Heart left ventricle (tissue), 16 donors: ENCODE results near the gene HOMER1. TPM values are rescaled to one million over a fixed set of nuclear protein-coding genes. Genes with fewer than 3 reads are reported as not detected.

ENCODE experiments used
- ATAC-seq, 4 donors: fragments of 200-7000 bp; cut with Tn5 transposase; one replicate each; pipeline ENCODE4 v1.9.1; 2020 to 2022; ENCODE audit warnings: moderate library complexity in 4 of 4, mild to moderate bottlenecking in 3 of 4, moderate number of reproducible peaks in 1 of 4
- DNase-seq, 5 donors: peaks; one replicate each; pipeline ENCODE4 v3.0.0-alpha.2; 2020
- H3K27ac ChIP-seq, 12 donors: fragments of 200-600 bp; sonication (generic) in 4 of 12; one replicate each; pipeline versions ENCODE4 v1.5.0 to v1.8.0; 2016 to 2022; ENCODE audit warnings: mild to moderate bottlenecking in 2 of 12
- H3K27me3 ChIP-seq, 9 donors: fragments of 200-600 bp; sonication (generic) in 2 of 9; one replicate each; pipeline versions ENCODE4 v1.5.1 to v1.8.0; 2016 to 2022; ENCODE audit warnings: mild to moderate bottlenecking in 3 of 9
- H3K36me3 ChIP-seq, 9 donors: fragments of 200-600 bp; sonication (generic) in 2 of 9; one replicate each; pipeline versions ENCODE4 v1.5.0 to v1.8.0; 2018 to 2022; ENCODE audit warnings: mild to moderate bottlenecking in 2 of 9
- H3K4me1 ChIP-seq, 12 donors: fragments of 200-600 bp; sonication (generic) in 4 of 12; one replicate each; pipeline versions ENCODE4 v1.5.0 to v1.8.0; 2016 to 2022; ENCODE audit warnings: mild to moderate bottlenecking in 3 of 12
- H3K4me3 ChIP-seq, 12 donors: fragments of 200-600 bp; sonication (generic) in 4 of 12; one replicate each; pipeline versions ENCODE4 v1.5.0 to v1.8.0; 2017 to 2022; ENCODE audit warnings: mild to moderate bottlenecking in 9 of 12, moderate library complexity in 4 of 12
- H3K9me3 ChIP-seq, 12 donors: fragments of 200-600 bp; sonication (generic) in 4 of 12; one replicate each; pipeline versions ENCODE4 v1.5.0 to v1.8.0; 2016 to 2022; ENCODE audit warnings: mild to moderate bottlenecking in 1 of 12
- CTCF ChIP-seq, 12 donors: fragments of 200-600 bp; sonication (generic) in 4 of 12; IDR thresholded peaks; one replicate each; pipeline versions ENCODE4 v1.5.0 to v1.8.0; 2018 to 2022; ENCODE audit warnings: antibody characterized with exemption in 12 of 12, mild to moderate bottlenecking in 5 of 12
- POLR2A ChIP-seq, 2 donors: fragments of 450-650 bp; IDR thresholded peaks; one replicate each; pipeline ENCODE4 v1.6.1; 2017; ENCODE audit warnings: antibody characterized with exemption in 2 of 2, mild to moderate bottlenecking in 2 of 2, moderate library complexity in 2 of 2
- WGBS, 4 donors: extraction: QIAGEN DNeasy Blood & Tissue Kit in 2 of 4; methylation state at CpG; one replicate each; pipeline versions ENCODE4 v1.1.5 to v1.1.7; 2013 to 2018; 5-methylcytosine and 5-hydroxymethylcytosine counted together
- intact Hi-C, 10 donors: fragments of 100-400 bp; cut with DNase I; formaldehyde crosslinking; loops; one replicate each; pipeline versions ENCODE4 v1.11.1 to v1.14.2; 2022
- polyA plus RNA-seq, 2 donors: library from polyadenylated mRNA; stranded (reverse); fragments of 200-250 nt; gene quantifications; one replicate each; pipeline ENCODE4 v1.2.3, GENCODE V29; 2013
- total RNA-seq, 9 donors: library from RNA; depleted of rRNA in 2 of 9; stranded (reverse); fragments of >200 nt in 2 of 9; fragmentation: NEBNext Ultra II Directional in 3 of 9; extraction: Animal tissue kit (Norgen Biotek cat#: 25700) in 3 of 9; gene quantifications; one replicate each; pipeline versions ENCODE4 v1.1.0 to v1.2.4, GENCODE V29; 2016 to 2023
- donor health status: ischemic (EF 13 %, LVEDD 7.1; RV severe dilation, severe dysfunction).
- donor health status: healthy with polysubstance abuse.
- donor health status: DM: no; HTN: yes; CAD: no.
- donor health status: DM: no; HTN: no; CAD: no.
- donor health status: ischemic (EF 25% LVEDD 6.9; RV normal size, moderate dysfunction).
- donor health status: ischemic (EF 25% LVEDD 5.7; RV mildly dilated, moderate dysfunction).
- donor health status: healthy.
- donor health status: DM: yes; HTN: yes; CAD: no.
- donor health status: ischemic (EF 35%, LVEDD 5.7; RV mildly dilated, moderate dysfunction).
- donor health status: nonischemic (EF 11% LVEDD 7.7; RV severe dilation, severe dysfunction).
- donor health status: DM: yes; HTN: yes; CAD: no.
- donor health status: PGD.
- donor health status: ischemic (EF 29% LVEDD 5.4; RV normal size, mild dysfunction).
- donor health status: nonischemic (EF 23%, LVEDD 6.1; RV moderate dilation, normal function).

HOMER1 gene
- total and polyA plus RNA-seq, 11 donors: 12.1 to 83.5 (median 51.0) TPM

GRCh38 chr5:79499640-79500273 is 14.2 kb downstream of the HOMER1 start:
- Histone ChIP-seq H3K36me3 (no peaks in the 10 kb centered on the region), H3K27ac (peak overlapping the region in 4 of 12 donors; percentile 17 to 35 (median 24)), H3K27me3 (no peaks in the 10 kb centered on the region), H3K4me1 (peaks cover 0 to 31% (median 2%) of the 10 kb centered on the region in 12 donors), H3K4me3 (no peak overlapping the region), H3K9me3 (no peaks in the 10 kb centered on the region)
- DNase-seq: no peak
- TF ChIP-seq CTCF (IDR thresholded peaks at IDR 0.05) (no peak), POLR2A (IDR thresholded peaks at IDR 0.05) (no peak)
- peak in 3 of 4 donors; percentile 34 to 72 (median 38) for ATAC-seq
- intact Hi-C loops: no loop called here
- 60 to 64% (median 63%) methylated on average over 4 of the region's 4 CpGs for WGBS, 4 donors

- peaks cover 0 to 36% (median 5%) of the 10 kb centered on the region in 12 donors for H3K4me1 ChIP-seq
- TF ChIP-seq POLR2A (IDR thresholded peaks at IDR 0.05) (no peak), CTCF (IDR thresholded peaks at IDR 0.05) (no peak)
These were observed 18.6 kb downstream of the HOMER1 start for GRCh38 chr5:79495311-79495710.

GRCh38 chr5:79493596-79494345 is 20.2 kb downstream of the HOMER1 start:
- no peak for DNase-seq
- WGBS, 4 donors: 57 to 68% (median 64%) methylated on average over 3 of the region's 3 CpGs
- Histone ChIP-seq H3K4me3 (no peak overlapping the region), H3K36me3 (no peaks in the 10 kb centered on the region), H3K27ac (peak overlapping the region; percentile 18 to 78 (median 66)), H3K9me3 (no peaks in the 10 kb centered on the region), H3K4me1 (peaks cover 0 to 41% (median 7%) of the 10 kb centered on the region in 12 donors), H3K27me3 (no peaks in the 10 kb centered on the region)
- ATAC-seq: peak in 3 of 4 donors; percentile 35 to 48 (median 41)
- intact Hi-C loops: no loop called here
- no peak for TF ChIP-seq POLR2A (IDR thresholded peaks at IDR 0.05)
- TF ChIP-seq CTCF (IDR thresholded peaks at IDR 0.05): no peak

More at GRCh38 chr5:79495311-79495710, 18.6 kb downstream of the HOMER1 start:
- Histone ChIP-seq H3K36me3 (no peaks in the 10 kb centered on the region), H3K27ac (peak overlapping the region in 6 of 12 donors; percentile 65 to 78 (median 72)), H3K9me3 (no peaks in the 10 kb centered on the region), H3K27me3 (no peaks in the 10 kb centered on the region), H3K4me3 (no peak overlapping the region)
- ATAC-seq (no peak), DNase-seq (no peak)
- intact Hi-C loops: no loop called here
- WGBS, 4 donors: 31 to 37% (median 33%) methylated on average over 2 of the region's 2 CpGs

- Histone ChIP-seq H3K9me3 (no peaks in the 10 kb centered on the region), H3K4me1 (peaks cover 0 to 35% (median 8%) of the 10 kb centered on the region in 12 donors), H3K27me3 (no peaks in the 10 kb centered on the region), H3K4me3 (no peak overlapping the region), H3K27ac (peak overlapping the region in 11 of 12 donors; percentile 6 to 82 (median 61)), H3K36me3 (no peaks in the 10 kb centered on the region)
- TF ChIP-seq POLR2A (IDR thresholded peaks at IDR 0.05) (no peak), CTCF (IDR thresholded peaks at IDR 0.05) (no peak)
- DNase-seq: no peak
- no peak for ATAC-seq
- intact Hi-C loops: no loop called here
These were observed 22.1 kb downstream of the HOMER1 start for GRCh38 chr5:79491690-79492317.
